Measurements from ENCODE around the gene MANBA.

The MANBA gene

GRCh38 chr4:102601586-102602227, 159.1 kb downstream of the MANBA start:
- DNase-seq (ENCODE audit: low read depth) = no peak
- no peak overlapping the region for H3K4me3 ChIP-seq (ENCODE audit: control insufficient read depth, low read depth, low read length)
- TF ChIP-seq CTCF (conservative IDR thresholded peaks at IDR 0.05; ENCODE audit: control insufficient read depth, insufficient read depth, low read depth, low read length) = no peak

- H3K4me3 ChIP-seq (ENCODE audit: control insufficient read depth, low read depth, low read length) = no peak overlapping the region
- DNase-seq (ENCODE audit: low read depth) = no peak
- no peak for TF ChIP-seq CTCF (conservative IDR thresholded peaks at IDR 0.05; ENCODE audit: control insufficient read depth, insufficient read depth, low read depth, low read length)
These were observed 160.1 kb downstream of the MANBA start for GRCh38 chr4:102600689-102601088.

- no peak for DNase-seq (ENCODE audit: low read depth)
- no peak for TF ChIP-seq CTCF (conservative IDR thresholded peaks at IDR 0.05; ENCODE audit: control insufficient read depth, insufficient read depth, low read depth, low read length)
- no peak overlapping the region for H3K4me3 ChIP-seq (ENCODE audit: control insufficient read depth, low read depth, low read length)
These were observed 160.9 kb downstream of the MANBA start for GRCh38 chr4:102599886-102600285.

- no peak for DNase-seq (ENCODE audit: low read depth)
- no peak overlapping the region for H3K4me3 ChIP-seq (ENCODE audit: control insufficient read depth, low read depth, low read length)
- TF ChIP-seq CTCF (conservative IDR thresholded peaks at IDR 0.05; ENCODE audit: control insufficient read depth, insufficient read depth, low read depth, low read length) = no peak
These were observed 161.3 kb downstream of the MANBA start for GRCh38 chr4:102599455-102599854.

- H3K4me3 ChIP-seq (ENCODE audit: control insufficient read depth, low read depth, low read length) = no peak overlapping the region
- TF ChIP-seq CTCF (conservative IDR thresholded peaks at IDR 0.05; ENCODE audit: control insufficient read depth, insufficient read depth, low read depth, low read length) = no peak
- DNase-seq (ENCODE audit: low read depth) = no peak
These were observed 161.9 kb downstream of the MANBA start for GRCh38 chr4:102598762-102599374.

- TF ChIP-seq CTCF (conservative IDR thresholded peaks at IDR 0.05; ENCODE audit: control insufficient read depth, insufficient read depth, low read depth, low read length) = no peak
- H3K4me3 ChIP-seq (ENCODE audit: control insufficient read depth, low read depth, low read length) = no peak overlapping the region
- DNase-seq (ENCODE audit: low read depth) = no peak
These were observed 162.5 kb downstream of the MANBA start for GRCh38 chr4:102598086-102598761.

Data from fibroblast of mammary gland (primary cell).